B cell (primary cell): ENCODE results near the gene KCNH1. TPM values are rescaled to one million over a fixed set of nuclear protein-coding genes. Genes with fewer than 3 reads are reported as not detected.

ENCODE experiments used
- ATAC-seq: fragments of 200-7000 bp; cut with Tn5 transposase; one replicate; pipeline ENCODE4 v1.10.0; 2021; ENCODE audit warnings: low read depth, mild to moderate bottlenecking, moderate number of reproducible peaks, moderate library complexity
- CTCF ChIA-PET: fragments of 350-600 bp; sonication (Branson Sonifier 250); formaldehyde crosslinking; loops from one replicate; lab custom pipeline; 2021; ENCODE audit warnings: antibody characterized with exemption, inconsistent platforms; lab: Charles Lee
- POLR2A ChIA-PET: fragments of 350-600 bp; sonication (Branson Sonifier 250); formaldehyde crosslinking; loops from one replicate; lab custom pipeline; 2021; ENCODE audit warnings: antibody characterized with exemption; lab: Charles Lee
- DNase-seq: peaks from one replicate; pipeline ENCODE4 v3.0.0; 2013
- H2AFZ ChIP-seq: 2 replicates; pipeline ENCODE4 v1.6.1; 2012; ENCODE audit warnings: mild to moderate bottlenecking, low read depth, low read length; ENCODE audit not compliant: insufficient read depth, poor library complexity, severe bottlenecking
- H3K27ac ChIP-seq, 2 donors: 1 replicate in 1 of 2; 2 replicates in 1 of 2; pipeline ENCODE4 v1.5.1; 2012 to 2013; ENCODE audit warnings: low read length in 2 of 2, mild to moderate bottlenecking in 2 of 2, moderate library complexity in 1 of 2
- H3K27me3 ChIP-seq, 4 experiments: fragments of 200-600 bp in 1 of 4; sonication (generic) in 1 of 4; replicated peaks in 1 of 4; 1 replicate in 2 of 4; 2 replicates in 2 of 4; pipeline versions ENCODE4 v1.6.1 to v1.7.0; 2013 to 2016; ENCODE audit warnings: low read length in 3 of 4, mild to moderate bottlenecking in 2 of 4, mixed read lengths in 1 of 4, moderate library complexity in 1 of 4; ENCODE audit not compliant: insufficient read depth in 4 of 4, control insufficient read depth in 3 of 4; ENCODE audit errors: control extremely low read depth in 1 of 4
- H3K36me3 ChIP-seq, 2 experiments: replicated peaks in 1 of 2; 1 replicate in 1 of 2; 2 replicates in 1 of 2; pipeline versions ENCODE4 v1.6.1 to v1.7.1; 2013; ENCODE audit warnings: low read length in 1 of 2; ENCODE audit not compliant: insufficient read depth in 2 of 2, control insufficient read depth in 1 of 2; ENCODE audit errors: control extremely low read depth in 1 of 2, extremely low read depth in 1 of 2
- H3K4me1 ChIP-seq, 2 donors: fragments of 200-600 bp in 1 of 2; sonication (generic) in 1 of 2; 1 replicate in 1 of 2; 2 replicates in 1 of 2; pipeline versions ENCODE4 v1.5.1 to v1.6.1; 2013 to 2017; ENCODE audit warnings: low read length in 2 of 2; ENCODE audit not compliant: control insufficient read depth in 2 of 2, insufficient read depth in 2 of 2
- H3K4me2 ChIP-seq: replicated peaks from 2 replicates; pipeline ENCODE3; 2012; ENCODE audit warnings: mild to moderate bottlenecking, low read depth, low read length; ENCODE audit not compliant: poor library complexity, severe bottlenecking
- H3K4me3 ChIP-seq, 5 experiments: fragments of 200-600 bp in 1 of 5; sonication (generic) in 1 of 5; 1 replicate in 3 of 5; 2 replicates in 2 of 5; pipeline versions ENCODE4 v1.5.1 to v1.7.0; 2011 to 2016; ENCODE audit warnings: low read length in 4 of 5, mild to moderate bottlenecking in 4 of 5, low read depth in 2 of 5, control low read depth in 1 of 5, moderate library complexity in 1 of 5; ENCODE audit not compliant: insufficient read depth in 1 of 5; ENCODE audit errors: control extremely low read depth in 1 of 5, extremely low read depth in 1 of 5
- H3K79me2 ChIP-seq: fragments of 200-600 bp; sonication (generic); one replicate; pipeline ENCODE4 v1.6.0; 2016; ENCODE audit warnings: low read length; ENCODE audit not compliant: control insufficient read depth, insufficient read depth
- H3K9ac ChIP-seq: fragments of 200-600 bp; sonication (generic); 2 replicates; pipeline ENCODE4 v1.6.1; 2017; ENCODE audit warnings: mild to moderate bottlenecking, low read length, moderate library complexity
- H3K9me3 ChIP-seq, 3 donors: one replicate each; pipeline versions ENCODE4 v1.6.1 to v1.7.1; 2013; ENCODE audit warnings: low read length in 2 of 3; ENCODE audit not compliant: control insufficient read depth in 2 of 3, insufficient read depth in 1 of 3; ENCODE audit errors: control extremely low read depth in 1 of 3
- H4K20me1 ChIP-seq: 2 replicates; pipeline ENCODE4 v1.6.0; 2012; ENCODE audit warnings: mild to moderate bottlenecking, low read length; ENCODE audit not compliant: insufficient read depth, control insufficient read depth, poor library complexity, severe bottlenecking
- H3K27ac Mint-ChIP-seq: one replicate; pipeline ENCODE4 v1.8.0; 2021; ENCODE audit warnings: mixed read lengths
- H3K27me3 Mint-ChIP-seq: one replicate; pipeline ENCODE4 v1.8.0; 2021; ENCODE audit warnings: mixed read lengths
- H3K4me1 Mint-ChIP-seq: one replicate; pipeline ENCODE4 v1.8.0; 2021; ENCODE audit warnings: mixed read lengths
- H3K4me3 Mint-ChIP-seq: one replicate; pipeline ENCODE4 v1.8.0; 2021; ENCODE audit warnings: mixed read lengths
- H3K9me3 Mint-ChIP-seq: one replicate; pipeline ENCODE4 v1.8.0; 2022; ENCODE audit warnings: mixed read lengths; ENCODE audit not compliant: insufficient read depth
- EZH2 ChIP-seq: IDR thresholded peaks from 2 replicates; pipeline ENCODE4 v1.6.1; 2012; ENCODE audit warnings: borderline replicate concordance, low read depth, mild to moderate bottlenecking, moderate library complexity, low read length; ENCODE audit not compliant: insufficient read depth, poor library complexity, severe bottlenecking
- WGBS: methylation state at CpG from one replicate; pipeline ENCODE4 v1.1.5; 2013; ENCODE audit warnings: missing lambda C conversion rate; ENCODE audit not compliant: insufficient coverage; 5-methylcytosine and 5-hydroxymethylcytosine counted together
- intact Hi-C: fragments of 100-400 bp; cut with micrococcal nuclease; formaldehyde crosslinking; loops from one replicate; pipeline ENCODE4 v1.10.0; 2022
- polyA plus RNA-seq: library from polyadenylated mRNA; depleted of rRNA; stranded (reverse); fragments of >200 nt; gene quantifications from 2 replicates; pipeline ENCODE4 v1.2.3, GENCODE V29; 2012
- total RNA-seq, 2 donors: library from RNA; stranded (reverse); fragments of 120-200 nt in 1 of 2; gene quantifications; 1 replicate in 1 of 2; 2 replicates in 1 of 2; pipeline versions ENCODE4 v1.2.3 to v1.2.4, GENCODE V29; 2013 to 2022
- TF ChIP-seq, protein P1 (sequence below): fragments of 200-600 bp; IDR thresholded peaks from one replicate; pipeline ENCODE4 v1.8.0; 2022; ENCODE audit warnings: antibody characterized with exemption, mild to moderate bottlenecking

Gene KCNH1
- total and polyA plus RNA-seq, 2 donors (not counting 1 experiment from before 2014, with no cell fraction given), result not detected

DNA sequence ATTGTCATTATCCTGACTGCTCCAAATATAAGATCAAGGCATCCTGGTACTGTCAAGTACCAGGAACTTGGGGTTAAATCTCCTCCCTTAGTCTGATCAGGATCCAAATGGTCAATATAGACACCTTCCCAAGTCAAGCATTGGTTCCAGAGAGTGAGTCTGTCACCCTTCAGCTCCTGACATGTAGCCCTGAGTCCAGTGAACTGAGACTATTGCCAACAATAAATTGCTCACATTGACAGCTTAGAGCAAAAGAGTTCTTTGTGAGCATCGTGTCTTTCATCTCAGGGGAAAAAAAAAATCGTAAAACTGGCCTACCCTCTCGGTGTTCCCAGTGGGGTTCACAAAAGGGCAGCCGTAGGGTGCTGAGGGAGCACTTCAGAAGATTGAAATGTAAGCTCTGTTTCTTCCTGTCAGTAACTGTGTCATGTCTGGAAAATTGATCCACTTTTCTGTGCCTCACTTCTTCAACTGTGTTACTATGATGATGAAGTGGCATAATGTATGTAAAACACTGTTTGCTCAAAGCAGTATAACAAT is 228.5 kb downstream of the KCNH1 start:
- ATAC-seq (no peak), DNase-seq (no peak)
- Histone ChIP-seq H2AFZ (no peak overlapping the region), H3K36me3 (no peaks in the 10 kb centered on the region), H3K9me3 (no peaks in the 10 kb centered on the region), H3K4me3 (no peak overlapping the region), H3K27ac (no peak overlapping the region), H3K9ac (no peak overlapping the region), H3K27me3 (peaks cover 0 to 4% (median 0%) of the 10 kb centered on the region in 4 experiments), H3K4me2 (no peak overlapping the region), H4K20me1 (no peaks in the 10 kb centered on the region), H3K79me2 (no peaks in the 10 kb centered on the region), H3K4me1 (no peaks in the 10 kb centered on the region)
- peaks cover 36% of the 10 kb centered on the region for H3K27me3 Mint-ChIP-seq
- H3K4me3 Mint-ChIP-seq, result no peak overlapping the region
- H3K9me3 Mint-ChIP-seq, result no peaks in the 10 kb centered on the region
- ChIA-PET CTCF (no interaction called here), POLR2A (no interaction called here)
- intact Hi-C loops, result no loop called here
- TF ChIP-seq, protein P1, sequence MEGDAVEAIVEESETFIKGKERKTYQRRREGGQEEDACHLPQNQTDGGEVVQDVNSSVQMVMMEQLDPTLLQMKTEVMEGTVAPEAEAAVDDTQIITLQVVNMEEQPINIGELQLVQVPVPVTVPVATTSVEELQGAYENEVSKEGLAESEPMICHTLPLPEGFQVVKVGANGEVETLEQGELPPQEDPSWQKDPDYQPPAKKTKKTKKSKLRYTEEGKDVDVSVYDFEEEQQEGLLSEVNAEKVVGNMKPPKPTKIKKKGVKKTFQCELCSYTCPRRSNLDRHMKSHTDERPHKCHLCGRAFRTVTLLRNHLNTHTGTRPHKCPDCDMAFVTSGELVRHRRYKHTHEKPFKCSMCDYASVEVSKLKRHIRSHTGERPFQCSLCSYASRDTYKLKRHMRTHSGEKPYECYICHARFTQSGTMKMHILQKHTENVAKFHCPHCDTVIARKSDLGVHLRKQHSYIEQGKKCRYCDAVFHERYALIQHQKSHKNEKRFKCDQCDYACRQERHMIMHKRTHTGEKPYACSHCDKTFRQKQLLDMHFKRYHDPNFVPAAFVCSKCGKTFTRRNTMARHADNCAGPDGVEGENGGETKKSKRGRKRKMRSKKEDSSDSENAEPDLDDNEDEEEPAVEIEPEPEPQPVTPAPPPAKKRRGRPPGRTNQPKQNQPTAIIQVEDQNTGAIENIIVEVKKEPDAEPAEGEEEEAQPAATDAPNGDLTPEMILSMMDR, result no peak
- no peak for TF ChIP-seq EZH2
- H3K4me1 Mint-ChIP-seq, result no peaks in the 10 kb centered on the region
- H3K27ac Mint-ChIP-seq, result no peak overlapping the region
- WGBS, result 69% methylated on average over 4 of the region's 4 CpGs

DNA sequence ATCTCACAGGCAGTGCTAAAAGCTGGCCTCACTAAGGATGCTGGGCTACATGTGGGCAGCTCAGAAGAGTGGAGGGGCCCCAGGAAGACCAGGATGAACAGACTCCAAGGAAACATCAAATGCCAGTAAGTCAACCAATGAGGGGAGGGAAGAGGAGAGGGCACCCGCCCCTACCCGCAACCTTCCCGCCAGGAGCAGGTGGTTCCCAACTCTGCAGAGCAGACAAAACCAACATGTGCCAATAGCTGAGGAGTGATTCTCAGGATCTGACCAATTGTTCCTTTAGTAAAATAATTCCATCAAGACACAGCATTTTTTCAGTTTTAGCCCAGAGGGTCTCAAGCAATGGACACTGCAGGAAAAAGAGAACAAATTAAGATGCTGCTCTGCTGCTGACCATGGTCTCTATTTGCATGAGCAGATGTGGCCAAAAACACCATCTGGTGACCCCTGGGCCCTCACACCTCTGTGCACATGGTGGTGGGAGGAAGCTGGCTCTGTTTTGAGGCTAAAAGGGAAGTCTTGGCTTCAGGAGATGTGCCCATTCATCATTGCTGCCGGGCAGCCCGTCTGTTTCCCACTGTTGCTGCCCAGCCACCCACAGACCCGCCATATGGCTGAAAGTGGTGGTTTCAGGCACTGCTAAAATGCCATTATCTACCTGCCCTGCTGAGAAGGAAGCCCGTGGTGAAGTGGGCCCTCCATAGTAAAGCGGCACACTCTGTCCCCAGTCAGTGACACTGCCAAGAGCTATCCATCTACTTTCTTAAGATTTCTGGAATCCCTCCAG is 231.8 kb downstream of the KCNH1 start:
- ChIA-PET POLR2A (no interaction called here), CTCF (no interaction called here)
- Mint-ChIP-seq H3K4me3 (no peak overlapping the region), H3K27ac (no peak overlapping the region), H3K27me3 (peaks cover 32% of the 10 kb centered on the region), H3K4me1 (no peaks in the 10 kb centered on the region), H3K9me3 (no peaks in the 10 kb centered on the region)
- peaks cover 0 to 4% (median 0%) of the 10 kb centered on the region in 4 experiments for H3K27me3 ChIP-seq
- no peak for ATAC-seq
- H3K9ac ChIP-seq, result no peak overlapping the region
- no peaks in the 10 kb centered on the region for H3K9me3 ChIP-seq
- DNase-seq, result no peak
- intact Hi-C loops, result no loop called here
- no peak overlapping the region for H3K27ac ChIP-seq
- 28% methylated on average over 7 of the region's 8 CpGs for WGBS
- no peaks in the 10 kb centered on the region for H3K36me3 ChIP-seq
- no peaks in the 10 kb centered on the region for H3K4me1 ChIP-seq
- H3K79me2 ChIP-seq, result no peaks in the 10 kb centered on the region
- no peak for TF ChIP-seq EZH2
- TF ChIP-seq, protein P1, result no peak
- H3K4me3 ChIP-seq, result no peak overlapping the region
- no peak overlapping the region for H2AFZ ChIP-seq
- H4K20me1 ChIP-seq, result no peaks in the 10 kb centered on the region
- H3K4me2 ChIP-seq, result no peak overlapping the region
